ENCODE data around the gene VKORC1L1.
"Not testable (repeated sequence)": the region's sequence is repeated elsewhere in the genome, so short reads cannot be mapped to it uniquely, and the experiment has no call there.

DNA sequence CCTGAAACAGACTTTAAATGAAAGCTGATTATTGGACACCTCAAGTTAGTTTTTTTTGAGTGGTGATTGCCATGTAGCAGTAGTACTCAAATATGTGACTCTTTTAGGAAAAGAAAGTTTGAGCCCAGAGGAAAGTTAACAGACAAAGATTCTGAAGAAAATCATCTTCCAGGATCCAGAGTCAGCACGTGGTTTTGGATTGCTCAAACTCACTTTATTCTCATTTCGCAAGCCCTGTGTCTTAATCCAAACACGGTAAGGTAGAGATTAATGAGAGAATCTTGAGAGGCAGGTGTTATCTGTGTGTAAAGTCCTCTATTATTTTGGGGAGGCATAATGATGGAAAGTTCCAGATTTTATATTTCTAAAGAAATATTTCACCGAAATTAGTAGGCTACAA, 2.8 kb downstream of the VKORC1L1 start:
- TF ChIP-seq, protein P1, sequence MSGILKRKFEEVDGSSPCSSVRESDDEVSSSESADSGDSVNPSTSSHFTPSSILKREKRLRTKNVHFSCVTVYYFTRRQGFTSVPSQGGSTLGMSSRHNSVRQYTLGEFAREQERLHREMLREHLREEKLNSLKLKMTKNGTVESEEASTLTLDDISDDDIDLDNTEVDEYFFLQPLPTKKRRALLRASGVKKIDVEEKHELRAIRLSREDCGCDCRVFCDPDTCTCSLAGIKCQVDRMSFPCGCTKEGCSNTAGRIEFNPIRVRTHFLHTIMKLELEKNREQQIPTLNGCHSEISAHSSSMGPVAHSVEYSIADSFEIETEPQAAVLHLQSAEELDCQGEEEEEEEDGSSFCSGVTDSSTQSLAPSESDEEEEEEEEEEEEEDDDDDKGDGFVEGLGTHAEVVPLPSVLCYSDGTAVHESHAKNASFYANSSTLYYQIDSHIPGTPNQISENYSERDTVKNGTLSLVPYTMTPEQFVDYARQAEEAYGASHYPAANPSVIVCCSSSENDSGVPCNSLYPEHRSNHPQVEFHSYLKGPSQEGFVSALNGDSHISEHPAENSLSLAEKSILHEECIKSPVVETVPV (CRISPR knock-in tag; IDR thresholded peaks at IDR 0.05), result not testable (repeated sequence)
- not testable (repeated sequence) for TF ChIP-seq ZFP3 (CRISPR knock-in tag; IDR thresholded peaks at IDR 0.05); ZNF565 (CRISPR knock-in tag; conservative IDR thresholded peaks at IDR 0.05; ENCODE audit: low read depth); RARB (CRISPR knock-in tag; IDR thresholded peaks at IDR 0.05); ZFP30 (CRISPR knock-in tag; IDR thresholded peaks at IDR 0.05)

All from SK-N-SH treated with all-trans-retinoic acid at 6 μM for 48 hours (cell line).